Neural cell (in vitro differentiated cells): Measurements from ENCODE around the gene GSDMA.

Experiments used
- CTCF ChIP-seq: fragments of 450-650 bp; IDR thresholded peaks from 2 replicates; pipeline ENCODE4 v1.5.1; 2014; ENCODE audit warnings: antibody characterized with exemption, mild to moderate bottlenecking, moderate library complexity; ENCODE audit not compliant: poor library complexity, severe bottlenecking
- EZH2 ChIP-seq: fragments of 200-600, 300-800 bp; shearing (Covaris generic), sonication (generic); IDR thresholded peaks from 2 replicates; pipeline ENCODE4 v1.6.1; 2014; ENCODE audit warnings: antibody characterized with exemption, low read length, borderline replicate concordance, mild to moderate bottlenecking; ENCODE audit not compliant: insufficient read depth, poor library complexity, severe bottlenecking
- MXI1 ChIP-seq: fragments of 450-650 bp; conservative IDR thresholded peaks from 2 replicates; pipeline ENCODE4 v1.6.1; 2014; ENCODE audit warnings: antibody characterized with exemption, mild to moderate bottlenecking; ENCODE audit not compliant: poor library complexity, severe bottlenecking
- POLR2AphosphoS5 ChIP-seq: IDR thresholded peaks from 2 replicates; pipeline ENCODE4 v1.6.1; 2012
- RAD21 ChIP-seq: fragments of 450-650 bp; conservative IDR thresholded peaks from 2 replicates; pipeline ENCODE4 v1.6.1; 2014; ENCODE audit warnings: antibody characterized with exemption, mild to moderate bottlenecking, moderate library complexity
- REST ChIP-seq: IDR thresholded peaks from 2 replicates; pipeline ENCODE4 v1.6.1; 2012; ENCODE audit warnings: borderline replicate concordance
- TAF1 ChIP-seq: IDR thresholded peaks from 2 replicates; pipeline ENCODE4 v1.6.1; 2012; ENCODE audit warnings: low read depth

GRCh38 chr17:40000161-40000560 lies 37.4 kb downstream of the GSDMA start:
- TF ChIP-seq CTCF, result no peak
- no peak for TF ChIP-seq EZH2
- no peak for TF ChIP-seq RAD21
- TF ChIP-seq POLR2AphosphoS5, result no peak
- no peak for TF ChIP-seq TAF1
- no peak for TF ChIP-seq MXI1
- TF ChIP-seq REST, result no peak
